Activated CD4-positive, alpha-beta T cell treated with anti-CD3 and anti-CD28 coated beads, Interleukin-2, amount 50 U/mL, for 4 hours (primary cell): ENCODE results near the gene RHOU.
A peak's percentile ranks its signal among the peaks of the same experiment; 100 is the strongest.
"Not testable (repeated sequence)": the region's sequence is repeated elsewhere in the genome, so short reads cannot be mapped to it uniquely, and the experiment has no call there.

Experiments
- DNase-seq, 2 experiments: peaks; one replicate each; pipeline ENCODE4 v3.0.0-alpha.2; 2020

The RHOU gene

GRCh38 chr1:228734881-228735801 lies at the start of gene RHOU:
Gene RHOU (plus strand): TSS chr1:228735479. CDS start chr1:228735743, 264 bp downstream.
- DNase-seq: peak; percentile 43 to 49

GRCh38 chr1:228687587-228687986 lies 47.7 kb upstream of the RHOU start:
- no peak for DNase-seq

GRCh38 chr1:228689255-228689654 lies 46.0 kb upstream of the RHOU start:
- DNase-seq: no peak

- DNase-seq: no peak
Observed at GRCh38 chr1:228691211-228691610, 44.1 kb upstream of the RHOU start.

- no peak for DNase-seq
Observed at GRCh38 chr1:228691926-228692325, 43.4 kb upstream of the RHOU start.

GRCh38 chr1:228694447-228694846 lies 40.8 kb upstream of the RHOU start:
- not testable (repeated sequence) for DNase-seq

- DNase-seq: no peak
Observed at GRCh38 chr1:228695015-228695955, 40.0 kb upstream of the RHOU start.

GRCh38 chr1:228697207-228698016 lies 37.9 kb upstream of the RHOU start:
- DNase-seq: no peak

GRCh38 chr1:228698017-228698329 lies 37.3 kb upstream of the RHOU start:
- no peak for DNase-seq

- DNase-seq: no peak
Observed at GRCh38 chr1:228702433-228702832, 32.8 kb upstream of the RHOU start.

- no peak for DNase-seq
Observed at GRCh38 chr1:228706305-228706704, 29.0 kb upstream of the RHOU start.

- DNase-seq: no peak
Observed at GRCh38 chr1:228717081-228717480, 18.2 kb upstream of the RHOU start.

GRCh38 chr1:228721407-228721806 lies 13.9 kb upstream of the RHOU start:
- no peak for DNase-seq

- DNase-seq: no peak
Observed at GRCh38 chr1:228723287-228723686, 12.0 kb upstream of the RHOU start.

- no peak for DNase-seq
Observed at GRCh38 chr1:228723921-228724320, 11.4 kb upstream of the RHOU start.

GRCh38 chr1:228725178-228725577 lies 10.1 kb upstream of the RHOU start:
- DNase-seq: no peak

- no peak for DNase-seq
Observed at GRCh38 chr1:228727681-228728171, 7.6 kb upstream of the RHOU start.

- DNase-seq: no peak
Observed at GRCh38 chr1:228732426-228732825, 2.9 kb upstream of the RHOU start.

GRCh38 chr1:228733576-228733975 lies 1.7 kb upstream of the RHOU start:
- DNase-seq: no peak

GRCh38 chr1:228735871-228736586 lies 750 bp downstream of the RHOU start:
- DNase-seq: peak; percentile 17 to 20

- DNase-seq: no peak
Observed at GRCh38 chr1:228736844-228737445, 1.7 kb downstream of the RHOU start.
